HCT116 (cell line): ENCODE measurements around the gene CHST5. TPM values are rescaled to one million over a fixed set of nuclear protein-coding genes. Genes with fewer than 3 reads are reported as not detected.

Experiments
- ATAC-seq: fragments of 200-7000 bp; cut with Tn5 transposase; 2 replicates; pipeline ENCODE4 v1.9.1; 2020; ENCODE audit warnings: mild to moderate bottlenecking, moderate library complexity
- BruUV-seq: library from RNA; stranded (reverse); fragments of 400-500 nt; replicated peaks from 2 replicates; lab custom pipeline; 2021; lab: Mats Ljungman, UMichigan
- CTCF ChIA-PET: fragments of 300-600 bp; sonication (Branson Sonifier 250); formaldehyde crosslinking; loops from one replicate; lab custom pipeline; 2021; ENCODE audit warnings: antibody characterized with exemption; lab: Charles Lee
- POLR2A ChIA-PET: fragments of 300-600, 350-600 bp; sonication (Branson Sonifier 250); formaldehyde crosslinking; loops from one replicate; lab custom pipeline; 2021; ENCODE audit warnings: antibody characterized with exemption; lab: Charles Lee
- RAD21 ChIA-PET, 2 experiments: fragments of 300-600 bp; sonication (Branson Sonifier 250); formaldehyde crosslinking; loops; one replicate each; lab custom pipeline; 2023; ENCODE audit warnings: low total read pairs in 2 of 2; ENCODE audit not compliant: uncharacterized antibody in 2 of 2, unreplicated experiment in 2 of 2, low non-redundant PET in 1 of 2; lab: Charles Lee
- DNase-seq: peaks from one replicate; pipeline ENCODE4 v3.0.0-alpha.2; 2010; ENCODE audit warnings: low read depth, low spot score
- H2AFZ ChIP-seq: fragments of 200-600 bp; shearing (Covaris generic), sonication (generic); 2 replicates; pipeline ENCODE4 v1.6.1; 2017; ENCODE audit warnings: low read depth, mixed run types, mixed read lengths, antibody characterized with exemption, low read length; ENCODE audit not compliant: poor library complexity, severe bottlenecking
- H3K27ac ChIP-seq: 2 replicates; pipeline ENCODE4 v1.5.1; 2012; ENCODE audit warnings: low read depth, low read length
- H3K27me3 ChIP-seq: fragments of 200-600 bp; sonication (generic); 2 replicates; pipeline ENCODE4 v1.6.1; 2016; ENCODE audit warnings: mixed run types, low read length, mixed read lengths; ENCODE audit not compliant: insufficient read depth
- H3K36me3 ChIP-seq, 2 experiments: fragments of 200-500 bp in 1 of 2; fragments of 200-600 bp in 1 of 2; sonication (Bioruptor generic) in 1 of 2; sonication (generic) in 1 of 2; 2 replicates each; pipeline versions ENCODE4 v1.5.1 to v1.6.1; 2014 to 2016; ENCODE audit warnings: low read length in 2 of 2, inconsistent platforms in 1 of 2, mixed read lengths in 1 of 2, mixed run types in 1 of 2; ENCODE audit not compliant: insufficient read depth in 2 of 2, control insufficient read depth in 1 of 2
- H3K4me1 ChIP-seq, 2 experiments: fragments of 200-600 bp in 1 of 2; sonication (generic) in 1 of 2; 2 replicates each; pipeline versions ENCODE4 v1.5.1 to v1.6.1; 2012 to 2017; ENCODE audit warnings: low read length in 2 of 2, inconsistent platforms in 1 of 2, mild to moderate bottlenecking in 1 of 2, mixed read lengths in 1 of 2, mixed run types in 1 of 2, moderate library complexity in 1 of 2; ENCODE audit not compliant: insufficient read depth in 2 of 2, control insufficient read depth in 1 of 2
- H3K4me2 ChIP-seq: fragments of 200-600 bp; sonication (generic); 2 replicates; pipeline ENCODE4 v1.6.1; 2017; ENCODE audit warnings: mixed run types, low read length, mixed read lengths
- H3K4me3 ChIP-seq, 2 experiments: fragments of 200-600 bp in 1 of 2; sonication (generic) in 1 of 2; replicated peaks in 1 of 2; 2 replicates each; pipeline ENCODE4 v1.5.1; 2011 to 2016; ENCODE audit warnings: low read length in 2 of 2, control low read depth in 1 of 2, low read depth in 1 of 2, mild to moderate bottlenecking in 1 of 2, mixed read lengths in 1 of 2, mixed run types in 1 of 2
- H3K79me2 ChIP-seq: fragments of 200-600 bp; sonication (generic); 2 replicates; pipeline ENCODE4 v1.6.1; 2017; ENCODE audit warnings: mild to moderate bottlenecking, mixed run types, low read length, moderate library complexity, mixed read lengths; ENCODE audit not compliant: insufficient read depth
- H3K9ac ChIP-seq: fragments of 200-600 bp; sonication (generic); 2 replicates; pipeline ENCODE4 v1.6.1; 2016; ENCODE audit warnings: low read length, mixed read lengths
- H3K9me2 ChIP-seq: fragments of 200-600 bp; sonication (generic), shearing (Covaris generic); 2 replicates; pipeline ENCODE4 v1.6.1; 2017; ENCODE audit warnings: mixed run types, mild to moderate bottlenecking, moderate library complexity; ENCODE audit not compliant: insufficient read depth
- H3K9me3 ChIP-seq, 2 experiments: fragments of 200-500 bp in 1 of 2; fragments of 200-600 bp in 1 of 2; sonication (Bioruptor generic) in 1 of 2; sonication (generic) in 1 of 2; 2 replicates each; pipeline ENCODE4 v1.6.1; 2014 to 2017; ENCODE audit warnings: low read length in 2 of 2, mixed read lengths in 2 of 2, inconsistent platforms in 1 of 2, low read depth in 1 of 2, mild to moderate bottlenecking in 1 of 2, mixed run types in 1 of 2, moderate library complexity in 1 of 2; ENCODE audit not compliant: control insufficient read depth in 1 of 2, insufficient read depth in 1 of 2
- H4K20me1 ChIP-seq: fragments of 200-600 bp; sonication (generic), shearing (Covaris generic); 2 replicates; pipeline ENCODE4 v1.6.1; 2017; ENCODE audit warnings: mixed run types, mild to moderate bottlenecking, moderate library complexity; ENCODE audit not compliant: insufficient read depth
- CTCF ChIP-seq, 3 experiments: fragments of 200-600 bp in 1 of 3; sonication (generic) in 1 of 3; IDR thresholded peaks in 2 of 3; conservative IDR thresholded peaks in 1 of 3; 2 replicates each; pipeline ENCODE4 v1.5.1; 2012 to 2017; ENCODE audit warnings: low read depth in 2 of 3, low read length in 2 of 3, antibody characterized with exemption in 1 of 3, borderline replicate concordance in 1 of 3, control low read depth in 1 of 3, mild to moderate bottlenecking in 1 of 3, mixed read lengths in 1 of 3, mixed run types in 1 of 3, moderate library complexity in 1 of 3; ENCODE audit not compliant: insufficient read depth in 1 of 3
- POLR2AphosphoS5 ChIP-seq: IDR thresholded peaks from 2 replicates; pipeline ENCODE4 v1.6.1; 2011; ENCODE audit warnings: mild to moderate bottlenecking, low read depth, low read length, moderate library complexity
- RAD21 ChIP-seq: IDR thresholded peaks from 2 replicates; pipeline ENCODE4 v1.6.1; 2012; ENCODE audit warnings: low read depth, mild to moderate bottlenecking
- REST ChIP-seq: IDR thresholded peaks from 2 replicates; pipeline ENCODE4 v1.6.1; 2012; ENCODE audit warnings: low read depth
- SIN3A ChIP-seq: IDR thresholded peaks from 2 replicates; pipeline ENCODE4 v1.6.1; 2012; ENCODE audit warnings: low read depth
- YY1 ChIP-seq: IDR thresholded peaks from 2 replicates; pipeline ENCODE4 v1.6.1; 2011; ENCODE audit warnings: low read length, low read depth, moderate library complexity, mild to moderate bottlenecking; ENCODE audit not compliant: insufficient replicate concordance; ENCODE audit errors: extremely low read depth
- ZFX ChIP-seq: fragments of 450-650 bp; IDR thresholded peaks from 2 replicates; pipeline ENCODE4 v1.6.1; 2017
- ZNF274 ChIP-seq: fragments of 200-500 bp; sonication (Bioruptor generic); IDR thresholded peaks from 2 replicates; pipeline ENCODE4 v1.6.1; 2014; ENCODE audit warnings: mild to moderate bottlenecking, low read depth, low read length, inconsistent platforms
- intact Hi-C: fragments of 100-400 bp; cut with micrococcal nuclease; formaldehyde crosslinking; loops from 2 replicates; pipeline ENCODE4 v1.10.0; 2022
- total RNA-seq: library from RNA; stranded (reverse); gene quantifications from one replicate; pipeline ENCODE4 v1.2.1, GENCODE V29; 2021; ENCODE audit not compliant: unreplicated experiment

Gene CHST5
- total RNA-seq, 1 experiment from 2014 or later, result 0.32 TPM

GRCh38 chr16:75491876-75492275, 44.0 kb downstream of the CHST5 start:
- H3K9me2 ChIP-seq, result no peaks in the 10 kb centered on the region
- H3K9me3 ChIP-seq, result no peaks in the 10 kb centered on the region
- H2AFZ ChIP-seq, result no peak overlapping the region
- no peak overlapping the region for H3K4me3 ChIP-seq
- H3K36me3 ChIP-seq, result no peaks in the 10 kb centered on the region
- peak overlapping the region; percentile 38 for H3K4me2 ChIP-seq
- H3K79me2 ChIP-seq, result peaks cover 5% of the 10 kb centered on the region; the same call in 1 of the 2 replicates
- H4K20me1 ChIP-seq, result no peaks in the 10 kb centered on the region
- ChIA-PET POLR2A (no interaction called here), RAD21 (interaction anchor here (0.8 to 0.9 kb wide), 2 partner anchors 26 to 30 kb away, joined by 3 to 5 read pairs; no protein-coding TSS in a partner anchor), CTCF (interaction anchor here (0.6 to 1.3 kb wide), 5 partner anchors 9 to 130 kb away, joined by 3 to 8 read pairs (median 4); no protein-coding TSS in a partner anchor)
- no peak overlapping the region for H3K27ac ChIP-seq
- intact Hi-C loops, result no loop called here
- H3K27me3 ChIP-seq, result no peaks in the 10 kb centered on the region
- H3K4me1 ChIP-seq, result peaks cover 25 to 42% of the 10 kb centered on the region in 2 experiments
- no TSS peak for BruUV-seq
- DNase-seq, result no peak
- 0 out of 2 replicates have a peak, but pooled peaks have one; percentile 16 for TF ChIP-seq POLR2AphosphoS5
- no peak for TF ChIP-seq REST
- no peak for TF ChIP-seq ZNF274
- peak; percentile 74 for TF ChIP-seq RAD21
- TF ChIP-seq SIN3A, result no peak
- TF ChIP-seq YY1, result no peak
- TF ChIP-seq ZFX, result no peak
- peak; percentile 47 to 51 (median 48); a peak in 4 of 6 replicates for TF ChIP-seq CTCF (IDR thresholded peaks at IDR 0.05 in 2 of 3, conservative IDR thresholded peaks at IDR 0.05 in 1 of 3; ENCODE audit: borderline replicate concordance in 1 of 3, insufficient read depth in 1 of 3, low read depth in 2 of 3, low read length in 2 of 3)
- H3K9ac ChIP-seq, result peak overlapping the region; percentile 11; the same call in 1 of the 2 replicates
- ATAC-seq, result peak; percentile 69
